RKO (cell line): ENCODE measurements around the gene DNPH1.

ENCODE experiments used
- DNase-seq: peaks from one replicate; pipeline ENCODE4 v3.0.0-alpha.2; 2016; ENCODE audit warnings: low spot score

The DNPH1 gene

GRCh38 chr6:43263314-43264178 is 34.3 kb upstream of the DNPH1 start:
- peak; percentile 68 for DNase-seq

DNA sequence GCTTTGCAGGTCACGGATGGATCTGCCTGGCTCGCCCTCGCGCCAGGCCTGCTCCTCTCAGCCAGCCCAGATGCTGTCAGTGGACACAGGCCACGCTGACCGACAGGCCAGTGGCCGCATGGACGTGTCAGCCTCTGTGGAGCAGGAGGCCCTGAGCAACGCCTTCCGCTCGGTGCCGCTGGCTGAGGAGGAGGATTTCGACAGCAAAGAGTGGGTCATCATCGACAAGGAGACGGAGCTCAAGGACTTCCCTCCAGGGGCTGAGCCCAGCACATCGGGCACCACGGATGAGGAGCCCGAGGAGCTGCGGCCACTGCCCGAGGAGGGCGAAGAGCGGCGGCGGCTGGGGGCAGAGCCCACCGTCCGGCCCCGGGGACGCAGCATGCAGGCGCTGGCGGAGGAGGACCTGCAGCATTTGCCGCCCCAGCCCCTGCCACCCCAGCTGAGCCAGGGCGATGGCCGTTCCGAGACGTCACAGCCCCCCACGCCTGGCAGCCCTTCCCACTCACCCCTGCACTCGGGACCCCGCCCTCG is 33.6 kb upstream of the DNPH1 start:
- no peak for DNase-seq

DNA sequence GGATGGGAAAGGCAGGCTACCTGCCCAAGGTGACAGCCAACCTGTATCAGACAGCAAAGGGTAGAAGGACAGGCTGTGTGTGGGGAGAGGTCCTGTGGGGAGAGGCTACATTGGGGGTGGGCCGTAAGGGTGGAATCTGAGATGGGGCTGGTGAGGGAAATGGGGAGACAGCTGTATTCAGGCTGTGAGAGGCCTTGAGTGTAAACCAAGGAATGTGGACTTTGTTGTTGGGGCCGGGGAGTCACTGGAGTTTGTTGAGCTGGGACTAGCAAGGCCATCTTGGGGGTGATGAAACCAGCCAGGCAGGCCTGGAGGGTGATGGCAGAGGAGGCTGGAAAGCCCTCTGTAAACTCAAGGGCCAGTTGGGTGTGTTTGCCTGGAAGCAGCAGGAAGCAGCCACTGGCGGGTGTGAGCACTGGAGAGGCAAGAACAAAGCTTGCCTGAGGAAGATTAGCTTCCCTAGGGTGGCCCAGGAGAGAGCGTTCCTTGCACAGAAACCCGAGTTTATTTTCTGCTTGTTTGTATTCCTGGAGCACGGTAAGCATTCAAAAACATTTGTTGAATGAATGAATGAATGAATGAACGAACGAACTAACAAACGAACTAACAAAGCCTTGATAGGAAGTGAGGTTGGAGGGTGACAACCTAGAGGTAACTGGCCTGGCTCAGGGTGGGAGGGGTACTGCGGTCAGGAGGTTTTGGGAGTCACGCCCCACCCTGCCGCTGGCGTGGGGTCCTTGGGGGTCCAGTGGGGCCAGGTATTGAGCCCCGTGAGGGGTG is 32.9 kb upstream of the DNPH1 start:
- DNase-seq: no peak

GRCh38 chr6:43261198-43261597 is 31.9 kb upstream of the DNPH1 start:
- no peak for DNase-seq

- no peak for DNase-seq
These were observed 31.5 kb upstream of the DNPH1 start for GRCh38 chr6:43260791-43261190.

DNA sequence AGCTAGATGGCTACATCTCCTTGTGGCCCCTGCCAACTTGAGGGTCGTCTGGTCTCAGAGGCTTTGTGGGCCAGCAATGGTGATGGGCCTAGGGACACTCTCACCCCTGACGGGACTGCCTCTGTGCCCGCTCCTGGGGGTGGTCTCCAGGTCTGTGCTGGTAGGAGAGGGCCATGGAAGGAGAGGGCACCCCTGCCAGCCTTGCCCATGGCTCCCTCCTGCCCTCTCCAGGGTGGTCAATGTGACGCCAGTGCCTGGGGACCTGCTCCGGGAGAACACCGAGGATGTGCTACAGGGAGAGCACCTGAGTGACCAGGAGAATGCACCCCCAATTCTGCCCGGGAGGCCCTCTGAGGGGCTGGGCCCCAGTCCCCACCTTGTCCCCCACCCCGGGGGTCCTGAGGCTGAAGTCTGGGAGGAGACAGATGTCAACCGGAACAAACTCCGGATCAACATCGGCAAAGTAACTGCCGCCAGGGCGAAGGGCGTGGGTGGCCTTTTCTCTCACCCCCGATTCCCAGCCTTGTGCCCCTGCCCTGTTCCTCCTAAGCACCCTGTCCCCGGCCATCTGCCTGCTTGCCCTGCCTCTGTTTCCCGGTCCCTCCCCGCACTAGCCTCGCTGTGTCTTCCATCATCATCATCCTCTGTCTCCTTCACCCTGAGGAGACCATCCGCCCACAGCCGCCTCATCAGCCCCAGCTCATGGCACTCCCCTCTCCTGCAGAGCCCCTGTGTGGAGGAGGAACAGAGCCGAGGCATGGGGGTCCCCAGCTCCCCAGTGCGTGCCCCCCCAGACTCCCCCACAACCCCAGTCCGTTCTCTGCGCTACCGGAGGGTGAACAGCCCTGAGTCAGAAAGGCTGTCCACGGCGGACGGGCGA is 29.8 kb upstream of the DNPH1 start:
- no peak for DNase-seq

DNA sequence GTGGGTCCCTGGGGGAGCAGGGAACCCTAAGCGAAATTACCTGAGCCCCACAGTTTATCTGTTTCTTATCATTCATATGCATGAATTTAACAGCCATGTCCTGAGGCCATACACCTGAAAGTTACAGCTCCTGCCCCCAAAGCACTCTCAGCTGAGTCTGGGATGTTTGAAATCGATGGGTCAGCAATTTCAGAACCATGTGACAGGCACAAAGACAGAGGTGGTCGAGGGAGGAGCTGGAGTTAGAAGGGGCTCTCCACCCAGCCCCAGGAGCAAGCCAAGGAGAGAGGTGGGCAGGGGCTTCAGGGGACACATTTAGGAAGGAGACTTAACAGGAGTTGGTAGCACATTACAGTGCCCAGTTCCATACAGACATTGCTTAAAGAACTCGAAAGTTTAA is 28.9 kb upstream of the DNPH1 start:
- no peak for DNase-seq

DNA sequence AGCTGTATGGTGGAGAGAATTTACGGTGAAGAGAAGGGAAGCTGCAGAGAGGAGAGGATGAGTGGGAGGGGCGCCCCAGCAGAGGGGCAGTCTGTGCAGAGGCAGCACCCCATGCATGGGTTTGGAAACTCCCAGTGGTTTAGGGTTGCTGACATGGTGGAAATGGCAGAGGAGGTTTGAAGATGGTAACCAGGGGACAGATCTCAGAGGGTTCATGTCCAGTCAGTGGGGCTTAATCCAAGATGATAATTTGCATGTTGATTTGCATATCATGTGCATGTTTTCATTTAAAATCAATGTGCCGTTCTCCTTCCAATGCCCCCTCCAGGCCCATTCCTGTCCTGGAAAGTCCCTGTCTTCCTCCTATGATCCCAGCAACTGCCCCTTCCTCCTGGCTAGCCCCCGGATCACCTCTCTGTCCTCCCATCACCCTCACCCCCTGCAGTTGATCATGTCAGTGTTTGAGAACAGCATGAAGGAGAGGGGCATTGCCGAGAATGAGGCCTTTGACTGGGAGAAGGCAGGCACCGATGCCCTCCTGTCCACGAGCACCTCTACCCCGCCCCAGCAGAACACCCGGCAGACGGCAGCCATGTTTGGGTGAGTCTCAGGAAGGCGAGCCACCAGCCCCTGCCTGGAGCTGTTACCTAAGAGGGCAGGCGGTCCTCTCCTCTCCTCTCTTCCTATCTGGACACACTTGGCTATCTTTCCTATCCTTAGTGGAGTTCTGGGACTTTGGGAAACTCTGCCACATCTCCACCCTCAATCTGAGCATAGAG is 28.3 kb upstream of the DNPH1 start:
- no peak for DNase-seq

- no peak for DNase-seq
These were observed 27.5 kb upstream of the DNPH1 start for GRCh38 chr6:43256670-43257366.

DNA sequence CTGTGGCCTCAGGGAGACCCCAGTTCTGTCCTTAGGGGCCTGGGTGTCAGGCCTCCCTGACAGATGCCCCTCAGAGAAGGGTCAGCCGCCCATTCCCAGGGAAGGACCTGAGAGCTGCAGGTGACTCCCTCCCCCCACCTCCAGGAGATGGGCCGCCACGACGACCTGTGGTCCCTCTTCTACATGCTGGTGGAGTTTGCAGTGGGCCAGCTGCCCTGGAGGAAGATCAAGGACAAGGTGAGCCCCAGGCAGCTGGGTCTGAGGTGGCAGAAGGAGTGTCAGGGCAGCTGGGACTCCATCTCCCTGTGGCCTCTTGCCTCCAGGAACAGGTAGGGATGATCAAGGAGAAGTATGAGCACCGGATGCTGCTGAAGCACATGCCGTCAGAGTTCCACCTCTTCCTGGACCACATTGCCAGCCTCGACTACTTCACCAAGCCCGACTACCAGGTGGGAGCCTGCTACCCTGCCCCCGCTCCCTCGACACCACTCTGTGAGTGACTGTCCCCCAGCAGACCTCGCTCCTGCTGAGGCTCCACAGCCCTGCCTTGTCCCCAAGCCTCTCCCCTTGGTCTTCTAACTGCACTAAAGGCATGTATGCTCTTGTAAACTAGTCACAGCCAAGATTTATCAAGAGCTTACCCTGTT is 26.2 kb upstream of the DNPH1 start:
- no peak for DNase-seq

DNA sequence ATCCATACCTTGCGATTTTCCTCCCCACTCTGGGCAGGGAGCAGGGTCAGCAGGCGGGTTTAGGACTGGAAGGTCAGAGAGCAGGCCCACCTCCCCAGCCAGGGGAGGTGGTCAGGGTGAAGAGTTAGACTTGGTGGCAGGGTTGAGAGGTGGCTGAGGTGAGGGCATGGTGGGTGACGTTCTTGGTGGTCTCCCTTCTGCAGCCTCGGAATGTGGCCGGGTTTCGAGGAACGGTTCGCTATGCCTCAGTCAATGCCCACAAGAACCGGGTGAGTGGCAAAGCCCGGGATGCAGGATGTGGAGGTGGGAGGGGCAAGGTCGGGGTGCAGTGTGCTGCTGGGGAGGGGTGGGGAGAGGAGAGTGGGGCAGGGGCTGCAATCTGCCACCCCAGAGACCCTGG is 25.6 kb upstream of the DNPH1 start:
- DNase-seq: no peak

GRCh38 chr6:43254138-43254817 is 25.0 kb upstream of the DNPH1 start:
- peak; percentile 35 for DNase-seq

DNA sequence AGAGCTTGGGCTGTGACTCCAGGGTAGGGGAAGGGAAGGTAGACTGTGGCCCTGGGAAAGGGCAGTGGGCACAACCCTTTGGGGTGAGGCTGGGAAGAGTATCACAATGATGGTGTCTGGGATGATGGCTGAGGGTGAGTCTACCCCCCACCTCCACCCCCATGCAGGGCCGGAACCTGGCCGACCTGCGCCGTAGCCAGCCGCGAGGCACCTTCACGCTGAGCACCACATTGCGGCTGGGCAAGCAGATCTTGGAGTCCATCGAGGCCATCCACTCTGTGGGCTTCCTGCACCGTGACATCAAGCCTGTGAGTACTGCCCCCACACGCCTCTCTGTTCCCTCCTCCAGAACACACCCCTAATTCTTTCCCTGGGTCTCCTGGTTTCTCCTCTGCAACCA is 24.1 kb upstream of the DNPH1 start:
- DNase-seq: no peak

DNA sequence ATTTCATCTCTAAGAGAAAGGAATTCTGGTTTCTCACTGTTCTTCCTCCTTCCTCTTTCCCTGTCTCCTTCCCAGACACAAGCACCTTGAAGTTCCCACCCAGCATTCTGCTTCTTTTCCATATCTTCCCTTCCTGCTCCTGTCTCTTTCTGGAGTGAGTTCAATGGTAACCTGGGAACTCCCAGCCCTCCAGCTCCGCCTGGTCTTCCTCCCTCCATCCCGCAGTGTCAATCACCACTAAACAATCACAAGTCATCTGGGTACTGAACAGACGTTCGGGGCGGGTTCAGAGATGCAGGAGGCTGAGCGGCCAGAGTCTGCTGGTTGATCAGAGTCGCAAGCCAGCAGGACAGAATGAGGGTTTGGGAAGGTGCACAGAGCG is 21.7 kb upstream of the DNPH1 start:
- no peak for DNase-seq

- no peak for DNase-seq
These were observed 19.5 kb upstream of the DNPH1 start for GRCh38 chr6:43248791-43249190.

- no peak for DNase-seq
These were observed 18.8 kb upstream of the DNPH1 start for GRCh38 chr6:43248101-43248500.

- peak; percentile 66 for DNase-seq
These were observed 18.1 kb upstream of the DNPH1 start for GRCh38 chr6:43247114-43247999.

GRCh38 chr6:43246301-43247113 is 17.2 kb upstream of the DNPH1 start:
- peak; percentile 57 for DNase-seq
